Kidney capillary endothelial cell (primary cell): ENCODE results near the gene CLEC2A.
"Not testable (repeated sequence)": the region's sequence is repeated elsewhere in the genome, so short reads cannot be mapped to it uniquely, and the experiment has no call there.

Source experiments
- DNase-seq: peaks from one replicate; pipeline ENCODE4 v3.0.0-alpha.2; 2018; ENCODE audit warnings: low spot score

The CLEC2A gene

DNA sequence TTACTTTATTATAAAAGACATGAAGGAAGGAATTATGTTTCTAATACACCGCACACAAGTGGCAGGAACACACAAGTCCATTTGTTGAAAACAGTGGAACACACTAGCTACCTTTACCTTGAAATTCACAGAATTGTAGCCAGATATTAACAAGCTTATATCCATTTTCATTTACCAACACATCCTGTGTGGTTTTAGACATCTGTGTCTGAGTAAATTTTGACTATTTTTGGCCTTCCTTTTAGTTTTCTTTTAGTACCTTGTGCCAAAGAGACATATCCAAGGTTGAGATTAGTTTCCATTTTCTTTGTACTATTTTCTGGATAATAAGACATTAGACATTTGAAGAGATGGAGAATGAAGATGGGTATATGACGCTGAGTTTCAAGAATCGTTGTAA is 50.9 kb downstream of the CLEC2A start, which contains the start of gene KLRF2:
Gene KLRF2, plus strand, starts transcription at position 244 of the 400 bp plus-strand sequence. Its CDS starts 107 bp downstream, at position 351.
- no peak for DNase-seq

- DNase-seq, result no peak
These were observed 51.6 kb downstream of the CLEC2A start for GRCh38 chr12:9880532-9881078.

GRCh38 chr12:9876120-9876519 is 56.0 kb downstream of the CLEC2A start:
- not testable (repeated sequence) for DNase-seq

GRCh38 chr12:9872742-9873141 is 59.4 kb downstream of the CLEC2A start:
- no peak for DNase-seq

DNA sequence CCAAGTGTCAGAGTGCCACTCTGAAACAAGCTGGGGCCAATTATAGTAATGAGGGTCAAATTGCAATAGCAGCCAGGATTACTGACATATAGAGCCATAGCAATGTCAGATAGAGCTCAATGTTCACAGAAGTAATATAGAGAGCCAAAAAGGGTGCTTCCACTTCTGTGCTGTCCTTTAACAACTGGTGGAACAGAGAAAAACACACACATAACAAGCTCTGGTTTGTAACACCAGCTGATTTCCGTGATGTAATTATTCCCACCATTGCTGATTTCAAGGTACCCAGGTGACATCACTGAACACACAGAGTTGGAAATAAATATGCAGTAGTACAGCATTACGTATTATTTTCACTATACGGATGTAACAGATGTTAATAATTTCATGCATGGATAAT is 60.0 kb downstream of the CLEC2A start:
- no peak for DNase-seq

- peak; percentile 20 for DNase-seq
These were observed 61.8 kb downstream of the CLEC2A start for GRCh38 chr12:9870286-9870866.

DNA sequence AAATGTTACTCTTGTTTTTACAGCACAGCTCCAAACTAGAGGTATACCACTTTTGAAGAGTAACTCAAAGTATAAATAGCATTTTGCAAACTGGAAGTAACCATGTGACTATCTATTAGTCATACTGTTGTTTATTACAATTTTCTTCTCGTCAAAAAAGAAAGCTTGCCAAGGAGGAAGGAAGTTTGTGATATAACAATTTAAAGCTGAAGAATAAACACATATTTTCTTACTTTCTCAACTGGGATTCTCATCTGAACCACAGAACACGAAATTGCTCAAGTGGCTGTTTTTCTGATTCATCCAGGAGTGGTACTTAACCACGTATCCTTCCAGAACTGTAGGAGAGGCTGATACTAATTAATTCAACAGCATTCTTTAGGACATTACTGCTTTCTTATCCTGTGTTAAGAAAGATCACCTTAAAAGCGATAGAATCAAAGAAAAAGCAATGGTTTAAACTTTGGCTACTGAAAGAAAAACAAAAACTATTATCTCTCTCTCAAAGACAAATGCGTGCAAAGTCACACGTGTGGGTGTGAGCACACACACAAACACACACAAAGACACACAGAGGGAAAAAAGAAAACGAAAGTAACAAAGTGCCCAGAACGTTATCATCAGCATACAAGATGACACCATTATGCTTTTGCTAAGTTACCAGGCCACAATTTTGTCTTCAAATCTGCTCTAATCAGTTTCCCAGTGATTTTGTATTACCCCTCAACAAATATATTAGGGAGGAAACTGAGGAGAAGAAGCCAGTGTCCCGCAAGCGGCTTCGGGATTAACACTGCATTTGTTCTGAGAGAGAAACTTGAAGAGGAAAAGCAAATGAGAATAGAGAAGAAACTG is 62.6 kb downstream of the CLEC2A start, which contains the start of gene CLEC2B:
Gene CLEC2B, minus strand, starts transcription at position 48 of the 855 bp plus-strand sequence.
- peak; percentile 87 for DNase-seq

DNA sequence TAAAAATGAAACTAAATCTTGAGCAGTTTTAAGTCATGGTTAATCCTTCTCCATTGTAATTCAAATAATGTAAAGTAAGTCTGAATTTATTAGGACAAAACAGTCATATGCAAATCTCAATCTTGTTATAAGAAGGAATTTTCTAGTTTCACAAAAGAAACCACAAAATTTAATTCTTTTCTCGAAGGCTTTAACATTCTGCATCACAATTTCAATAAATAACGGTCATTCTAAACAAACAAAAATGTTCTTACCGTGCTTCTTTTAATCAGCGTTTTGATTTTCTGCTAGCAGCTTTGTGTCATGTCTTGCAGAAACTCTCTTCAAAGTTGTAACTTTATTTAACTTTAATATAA is 63.2 kb downstream of the CLEC2A start:
- no peak for DNase-seq

- DNase-seq, result peak; percentile 30
These were observed 63.8 kb downstream of the CLEC2A start for GRCh38 chr12:9868311-9868801.

DNA sequence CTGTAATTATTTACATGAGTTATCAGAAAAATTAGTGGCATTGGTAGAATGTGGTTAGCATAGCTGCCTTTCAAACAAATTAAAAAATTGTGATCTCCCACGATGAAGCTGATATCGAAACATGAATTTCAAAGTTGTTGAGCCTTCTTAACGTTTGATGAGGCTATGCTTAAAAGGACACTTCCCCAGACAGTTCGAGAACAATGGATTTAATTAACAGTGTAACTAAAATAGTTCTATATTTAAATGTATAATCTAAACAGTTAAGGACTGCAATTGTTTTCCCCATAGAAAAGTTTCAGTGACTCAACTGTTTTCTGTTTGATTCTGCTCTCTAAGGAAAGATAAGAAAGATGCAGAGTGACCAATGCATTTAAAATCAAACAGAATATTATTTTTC is 64.6 kb downstream of the CLEC2A start:
- DNase-seq, result peak; percentile 25

- no peak for DNase-seq
These were observed 65.3 kb downstream of the CLEC2A start for GRCh38 chr12:9866860-9867269.

DNA sequence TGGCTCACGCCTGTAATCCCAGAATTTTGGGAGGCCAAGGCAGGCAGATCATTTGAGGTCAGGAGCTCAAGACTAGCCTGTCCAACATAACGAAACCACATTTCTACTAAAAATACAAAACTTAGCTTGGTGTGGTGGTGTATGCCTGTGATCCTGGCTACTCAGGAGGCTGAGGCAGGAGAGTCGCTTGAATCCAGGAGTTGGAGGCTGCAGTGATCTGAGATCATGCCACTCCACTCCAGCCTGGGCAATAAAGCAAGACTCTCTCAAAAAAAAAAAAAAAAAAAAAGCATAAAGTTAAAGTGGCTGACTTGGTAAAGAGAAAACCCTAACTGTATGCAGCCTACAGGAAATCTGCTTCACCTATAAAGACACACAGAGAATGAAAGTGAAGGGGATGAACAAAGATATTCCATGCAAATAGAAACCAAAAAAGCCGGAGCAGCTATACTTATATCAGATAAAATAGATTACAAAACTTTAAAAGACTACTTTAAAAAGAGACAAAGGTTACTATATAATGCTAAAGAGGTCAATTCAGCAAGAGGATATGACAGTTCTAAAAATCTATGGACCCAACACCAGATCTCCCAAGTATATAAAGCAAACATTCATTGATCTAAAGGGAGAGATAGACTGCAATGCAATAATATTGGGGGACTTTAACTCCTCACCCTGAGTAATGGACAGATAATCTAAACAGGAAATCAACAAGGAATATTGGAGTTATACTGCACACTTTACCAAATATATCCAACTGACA is 67.1 kb downstream of the CLEC2A start:
- DNase-seq, result peak; percentile 7
